NCI-H146 treated with DMSO at 0.1 percent for 48 hours (cell line): ENCODE results near the gene TRMT2A.
"Not testable (repeated sequence)": the region's sequence is repeated elsewhere in the genome, so short reads cannot be mapped to it uniquely, and the experiment has no call there.

Experiments used
- DNase-seq: peaks from one replicate; lab custom pipeline; 2025; ENCODE audit not compliant: unreplicated experiment; lab: John Stamatoyannopoulos, UW

Gene TRMT2A

DNA sequence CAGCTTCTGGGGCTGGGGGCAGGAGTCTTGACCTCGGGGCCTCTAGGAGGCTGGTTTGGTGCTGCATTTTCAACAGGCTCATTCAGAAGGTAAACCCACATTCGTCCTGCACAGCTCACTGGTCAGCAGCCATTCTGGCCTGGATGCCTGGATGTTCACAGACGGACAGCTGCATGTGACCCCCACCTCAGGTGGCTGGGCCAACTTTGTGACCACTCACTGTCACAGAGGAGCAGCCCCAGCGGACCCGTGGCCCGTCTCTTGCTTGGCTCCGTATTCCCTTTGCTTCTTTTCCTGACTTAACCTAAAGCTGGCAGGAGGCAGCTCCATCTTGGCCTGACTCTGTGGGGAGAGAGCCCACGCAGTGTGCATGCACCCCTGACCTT lies 28.8 kb downstream of the TRMT2A start:
- DNase-seq, result no peak

DNA sequence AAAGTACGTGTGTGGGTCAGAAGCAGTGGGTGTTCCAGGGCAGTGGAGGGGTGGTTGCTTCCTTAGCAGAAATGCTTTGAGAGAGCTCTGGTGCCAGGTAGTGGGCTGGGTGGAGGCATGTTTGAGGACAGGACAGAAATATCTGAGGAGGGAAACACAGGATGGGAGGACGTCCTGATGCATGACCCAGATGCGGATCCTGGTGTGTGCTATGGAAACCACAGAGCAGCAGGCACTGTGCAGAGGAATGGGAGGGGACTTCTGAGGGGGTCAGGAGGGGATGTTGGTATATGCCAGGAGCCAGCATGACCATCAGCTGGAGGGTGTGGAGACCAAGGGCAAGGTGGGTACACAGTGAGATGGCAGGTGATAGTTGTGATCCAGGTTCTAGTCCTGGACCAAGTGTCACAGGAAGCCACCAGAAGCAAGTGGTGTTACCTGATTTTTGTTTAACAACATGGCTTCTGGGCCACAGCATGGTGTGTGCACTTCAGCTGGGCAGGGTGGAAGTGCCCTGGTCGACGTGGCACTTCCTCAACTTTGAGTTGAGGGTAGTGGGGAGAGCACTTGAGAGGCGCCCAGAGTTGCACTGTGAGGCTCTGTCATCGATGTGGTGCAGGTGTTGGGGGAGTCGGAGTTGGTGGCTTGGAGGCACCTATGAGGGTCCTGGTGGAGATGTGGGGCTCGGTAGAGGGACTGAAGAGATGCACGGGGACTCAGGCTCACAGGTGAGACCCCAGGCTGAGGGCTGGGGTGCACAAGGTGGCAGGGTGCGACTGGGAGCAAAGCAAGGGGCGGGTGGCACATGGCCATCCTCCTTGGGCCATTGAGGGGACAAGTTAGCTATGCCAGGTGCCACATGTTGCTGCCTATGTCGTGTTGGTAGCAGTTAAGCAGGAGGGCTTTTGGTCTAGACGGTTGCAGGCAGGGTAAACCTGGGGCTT lies 29.4 kb downstream of the TRMT2A start:
- no peak for DNase-seq

DNA sequence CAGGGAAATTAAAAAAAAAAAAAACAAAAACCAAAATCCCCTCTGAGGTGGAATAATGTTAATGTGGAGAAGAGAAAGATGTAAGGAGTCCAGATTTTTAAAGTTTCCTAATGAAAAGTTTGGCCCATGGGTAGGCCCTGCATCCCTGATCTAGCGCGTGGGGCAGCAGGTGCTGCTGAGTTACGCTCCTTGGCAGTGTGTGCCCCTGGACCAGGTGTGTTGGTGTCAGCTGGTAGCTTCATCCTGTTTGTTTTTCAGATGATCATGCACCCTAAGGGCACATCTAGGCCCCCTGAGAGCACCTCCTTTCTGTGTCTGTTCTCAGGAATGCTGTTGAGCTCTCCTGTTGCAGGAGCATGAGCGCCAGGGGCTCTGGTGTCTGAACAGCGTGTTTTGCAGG lies 30.3 kb downstream of the TRMT2A start:
- DNase-seq, result no peak

DNA sequence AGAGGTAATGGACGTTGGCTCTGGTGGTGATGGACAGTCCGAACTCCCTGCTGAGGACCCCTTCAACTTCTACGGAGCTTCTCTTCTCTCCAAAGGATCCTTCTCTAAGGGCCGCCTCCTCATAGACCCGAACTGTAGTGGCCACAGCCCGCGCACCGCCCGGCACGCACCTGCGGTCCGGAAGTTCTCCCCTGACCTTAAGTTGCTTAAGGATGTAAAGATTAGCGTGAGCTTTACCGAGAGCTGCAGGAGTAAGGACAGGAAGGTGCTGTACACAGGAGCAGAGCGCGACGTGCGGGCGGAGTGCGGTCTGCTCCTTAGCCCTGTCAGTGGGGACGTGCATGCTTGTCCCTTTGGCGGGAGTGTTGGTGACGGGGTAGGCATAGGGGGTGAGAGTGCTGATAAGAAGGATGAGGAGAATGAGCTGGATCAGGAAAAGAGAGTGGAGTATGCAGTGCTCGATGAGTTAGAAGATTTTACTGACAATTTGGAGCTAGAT lies 30.9 kb downstream of the TRMT2A start:
- no peak for DNase-seq

DNA sequence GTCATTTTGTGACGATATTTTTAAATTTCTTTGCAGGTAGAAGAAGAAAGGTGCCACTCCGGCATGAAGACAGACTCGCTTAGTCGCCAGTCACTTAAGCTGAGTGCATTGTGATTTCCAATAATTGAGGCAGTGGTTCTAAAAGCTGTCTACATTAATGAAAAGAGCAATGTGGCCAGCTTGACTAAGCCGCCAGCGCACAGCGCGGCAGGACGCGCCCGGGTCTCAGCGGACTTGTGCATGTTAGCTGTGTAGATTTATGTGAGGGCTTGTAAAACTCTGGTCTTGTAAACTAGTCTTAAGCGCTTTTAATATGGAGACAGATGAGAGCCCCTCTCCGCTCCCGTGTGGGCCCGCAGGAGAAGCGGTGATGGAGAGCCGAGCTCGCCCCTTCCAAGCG lies 31.4 kb downstream of the TRMT2A start:
- DNase-seq, result no peak

DNA sequence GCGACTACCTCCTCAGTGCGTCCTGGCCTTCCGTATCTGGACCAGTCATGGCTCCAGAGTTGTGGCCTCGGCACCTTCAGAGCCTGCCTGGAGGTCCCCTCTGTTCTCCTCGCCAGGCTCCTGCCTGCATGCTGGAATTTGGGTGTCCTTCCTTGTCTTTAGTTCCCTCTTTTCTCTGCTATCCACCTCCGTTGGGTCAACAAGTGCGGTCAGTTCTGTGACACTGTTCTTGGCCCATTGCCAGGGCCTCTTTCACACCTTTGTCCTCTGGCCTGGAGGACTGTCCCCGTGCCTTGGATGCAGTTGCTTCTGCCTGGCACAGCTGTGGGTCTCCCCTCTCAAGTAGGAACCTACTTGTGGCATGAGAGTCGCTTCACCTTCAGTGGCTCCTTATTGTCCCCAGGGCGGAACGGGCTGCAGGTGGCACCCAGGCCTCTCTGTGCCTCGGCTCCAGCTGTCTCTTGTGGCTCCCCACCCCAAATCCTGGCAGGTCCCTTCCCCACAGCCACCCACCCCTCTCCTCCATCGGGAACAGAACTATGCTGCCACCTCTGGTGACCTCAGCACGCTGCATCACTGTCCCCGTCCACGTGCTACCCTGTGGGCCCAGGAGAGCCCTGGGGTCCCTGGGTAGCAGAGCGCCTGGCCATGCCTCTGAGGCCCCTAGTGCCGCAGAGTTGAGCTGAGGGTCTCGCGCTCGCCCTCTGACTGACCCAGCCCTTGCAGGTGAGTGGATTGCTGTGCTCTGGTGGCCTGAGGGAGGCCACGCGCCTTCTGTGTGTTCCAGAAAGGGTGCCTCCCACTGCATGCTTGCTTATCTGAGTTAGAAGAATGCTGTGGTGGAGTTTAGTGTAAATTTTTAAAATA lies 32.2 kb downstream of the TRMT2A start:
- no peak for DNase-seq

DNA sequence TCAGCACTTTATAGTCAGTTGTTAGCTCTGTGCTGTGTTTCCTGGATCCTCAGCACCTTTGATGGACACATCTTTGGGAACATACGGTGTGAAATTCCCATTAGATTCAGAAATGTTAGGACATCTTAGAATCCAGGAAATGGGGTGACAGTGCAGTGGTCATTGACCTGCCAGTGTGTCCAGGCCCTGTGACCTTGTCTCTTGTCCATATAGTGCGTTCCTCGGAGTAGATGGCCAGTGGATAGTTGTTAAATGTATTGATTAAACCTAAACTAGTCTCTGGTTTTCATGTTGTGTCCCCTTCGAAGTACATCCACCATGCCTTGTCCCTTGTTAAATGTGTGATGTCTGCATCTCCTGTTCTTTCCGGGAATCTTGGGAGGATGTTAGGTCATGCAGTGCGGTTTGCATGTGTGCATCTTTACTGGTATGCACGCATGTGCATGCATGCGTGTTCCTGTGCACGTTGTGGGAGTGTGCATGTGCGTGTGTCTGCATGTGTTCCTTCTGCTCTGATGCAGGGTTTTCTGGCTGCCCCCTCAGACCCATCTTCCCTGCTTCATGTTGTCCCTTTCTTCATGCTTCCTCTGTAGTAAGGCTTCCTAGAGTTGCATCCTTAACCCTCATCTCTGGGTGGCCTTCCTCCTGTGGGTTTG lies 33.0 kb downstream of the TRMT2A start:
- no peak for DNase-seq

DNA sequence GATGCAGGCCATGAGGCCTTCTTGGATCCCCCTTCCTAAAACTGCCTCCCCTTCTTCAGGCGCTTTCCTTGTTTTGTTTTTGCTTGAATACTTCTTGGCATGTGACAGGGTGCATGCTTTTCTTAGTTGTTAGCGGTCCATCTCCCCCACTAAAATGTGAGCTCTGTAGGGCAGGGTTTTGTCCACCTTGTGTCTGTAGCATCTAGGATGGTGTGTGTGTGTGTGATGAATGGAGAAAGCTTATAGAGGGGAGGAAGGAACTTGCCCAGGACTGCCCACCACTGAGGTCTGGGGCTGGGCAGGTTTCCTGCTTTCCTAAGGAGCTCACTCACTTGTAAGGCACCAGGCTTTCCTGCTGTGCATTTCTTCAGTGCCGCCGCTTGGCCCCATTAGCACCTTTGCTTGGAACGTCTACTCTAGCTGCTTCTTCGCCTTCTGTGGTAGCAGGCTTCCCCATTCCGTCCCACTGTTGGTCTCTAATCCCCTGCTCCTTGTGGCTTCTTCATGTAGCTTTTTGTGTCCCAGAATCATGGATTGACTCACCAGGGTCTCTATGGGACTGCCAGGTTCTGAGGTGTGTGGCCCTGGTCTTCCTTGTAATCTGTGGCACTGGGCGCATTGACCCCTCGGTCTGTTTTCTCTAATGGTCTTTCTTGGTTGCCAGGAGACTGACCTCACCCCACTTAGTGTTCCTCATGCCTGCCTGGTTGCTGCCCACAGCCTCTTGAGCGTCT lies 33.7 kb downstream of the TRMT2A start:
- no peak for DNase-seq

DNA sequence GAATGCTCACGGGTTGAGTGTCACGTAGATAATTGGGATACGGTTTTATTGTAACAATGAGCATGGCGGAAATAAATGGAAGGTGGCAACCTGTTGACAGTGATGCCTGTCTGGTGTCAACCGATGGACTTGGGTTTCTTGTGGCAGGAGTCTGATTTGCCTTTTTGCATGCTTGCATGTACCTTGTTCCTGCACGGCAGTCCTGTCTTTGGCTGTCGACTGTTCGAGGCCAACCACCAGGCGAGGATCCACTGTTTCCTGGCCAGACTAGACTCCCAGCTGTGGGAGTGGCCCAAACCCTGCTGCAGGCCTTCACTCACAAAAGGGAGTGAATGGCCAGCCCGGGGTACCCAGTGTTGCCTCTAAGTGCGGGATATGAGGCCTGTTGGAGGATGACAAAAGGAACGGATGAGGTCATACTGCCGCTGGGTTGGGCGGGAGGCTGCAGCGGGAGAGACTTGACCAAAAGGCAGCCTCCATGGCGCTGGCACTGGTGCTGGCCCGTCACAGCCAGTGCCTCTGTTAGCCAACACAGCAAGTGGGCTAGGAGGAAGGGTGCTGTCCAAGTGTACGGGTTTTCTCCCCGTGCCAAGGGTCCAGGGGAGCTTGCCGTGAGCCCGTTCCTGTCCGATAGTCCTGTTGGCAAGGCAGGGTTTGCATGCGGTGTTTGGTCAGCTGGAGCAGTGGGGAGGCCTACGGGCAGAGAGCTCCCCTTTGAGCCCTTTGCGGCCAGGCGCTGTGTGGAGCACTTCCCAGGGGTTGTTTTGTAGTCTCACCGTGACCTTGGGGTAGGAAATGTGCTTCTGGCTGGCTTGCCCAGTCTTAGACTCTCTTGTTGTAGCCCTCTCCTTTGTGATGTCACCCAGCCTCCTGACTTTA lies 36.0 kb downstream of the TRMT2A start:
- peak; percentile 11 for DNase-seq

DNA sequence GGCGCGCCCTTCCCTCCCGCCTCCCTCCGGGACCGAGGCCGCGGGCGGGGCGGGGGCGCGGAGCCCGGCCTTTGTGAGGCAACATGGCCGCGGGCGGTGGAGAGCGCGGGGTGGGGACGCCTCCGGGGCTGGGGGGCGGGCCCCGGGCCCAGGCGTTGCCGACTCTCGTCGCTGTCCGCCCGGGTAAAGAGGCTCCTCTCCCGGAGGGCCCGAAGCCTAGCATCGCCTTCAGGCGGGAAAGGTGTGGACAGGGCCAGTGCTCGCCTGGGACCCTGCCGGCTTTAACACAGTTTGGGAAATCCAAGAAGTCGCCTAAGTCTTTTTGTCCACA lies 36.6 kb downstream of the TRMT2A start:
- no peak for DNase-seq

DNA sequence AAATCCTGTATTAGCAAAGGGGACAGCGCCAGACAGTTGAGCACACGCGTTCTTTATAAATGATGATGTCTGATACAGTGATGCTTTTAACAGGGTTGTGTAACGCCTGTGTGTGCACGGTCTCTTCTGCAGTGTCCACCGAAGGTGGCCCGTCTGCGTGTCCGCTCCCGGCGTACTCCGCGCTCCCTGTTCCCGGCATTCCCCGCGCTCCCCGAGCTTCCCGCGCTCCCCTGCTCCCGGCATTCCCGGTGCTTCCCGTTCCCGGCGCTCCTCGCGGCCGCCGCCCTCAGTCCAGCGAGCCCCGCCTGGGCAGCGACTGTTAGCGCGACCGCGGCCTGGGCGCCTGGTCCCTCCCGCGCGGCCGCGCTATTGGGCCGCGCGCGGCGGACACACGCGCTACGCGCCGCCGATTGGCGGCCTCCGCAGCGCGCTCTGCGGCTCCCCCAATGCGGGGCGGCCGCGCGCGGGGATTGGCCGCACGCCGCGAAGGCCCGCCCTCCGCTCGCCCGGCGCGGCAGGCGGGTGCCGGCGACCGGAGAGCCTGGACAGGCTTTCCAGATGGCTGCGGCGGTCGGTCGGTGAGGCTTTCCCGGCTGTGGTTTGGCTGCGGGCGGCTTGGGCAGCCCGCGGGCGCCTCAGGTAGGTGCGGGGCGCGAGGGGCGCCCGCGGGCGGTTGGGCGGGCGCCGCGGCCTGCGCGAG lies 37.1 kb downstream of the TRMT2A start, which contains the start of gene DGCR8:
Gene DGCR8, plus strand, starts transcription at position 497 of the 700 bp plus-strand sequence. CDS start 5,723 bp downstream, outside the sequence.
- peak; percentile 85 for DNase-seq

DNA sequence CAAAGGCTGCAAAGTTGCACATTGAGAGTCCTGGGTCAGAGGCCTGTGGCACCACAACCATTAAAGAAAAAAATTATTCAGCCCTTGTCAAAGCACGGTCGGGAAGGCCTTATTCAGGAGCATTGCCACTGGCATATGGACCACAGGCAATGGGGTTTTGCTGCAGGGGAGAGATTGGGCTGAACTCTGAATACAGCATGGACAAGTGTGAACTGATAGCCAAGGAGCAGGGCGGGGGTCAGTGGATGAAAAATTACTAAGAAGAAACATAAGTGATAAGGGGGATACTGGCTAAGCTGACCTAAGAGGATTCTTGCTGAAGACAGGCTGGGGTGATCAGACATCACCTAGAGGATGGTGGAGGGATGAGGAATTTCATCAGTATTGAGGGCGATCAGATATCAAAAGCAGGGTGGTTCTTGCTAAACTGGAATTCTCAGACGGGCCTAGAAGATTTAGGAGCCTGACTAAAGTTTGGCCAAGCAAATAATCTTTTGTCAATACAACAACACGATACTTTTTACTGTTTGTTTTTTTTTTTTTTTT lies 40.3 kb downstream of the TRMT2A start:
- no peak for DNase-seq

DNA sequence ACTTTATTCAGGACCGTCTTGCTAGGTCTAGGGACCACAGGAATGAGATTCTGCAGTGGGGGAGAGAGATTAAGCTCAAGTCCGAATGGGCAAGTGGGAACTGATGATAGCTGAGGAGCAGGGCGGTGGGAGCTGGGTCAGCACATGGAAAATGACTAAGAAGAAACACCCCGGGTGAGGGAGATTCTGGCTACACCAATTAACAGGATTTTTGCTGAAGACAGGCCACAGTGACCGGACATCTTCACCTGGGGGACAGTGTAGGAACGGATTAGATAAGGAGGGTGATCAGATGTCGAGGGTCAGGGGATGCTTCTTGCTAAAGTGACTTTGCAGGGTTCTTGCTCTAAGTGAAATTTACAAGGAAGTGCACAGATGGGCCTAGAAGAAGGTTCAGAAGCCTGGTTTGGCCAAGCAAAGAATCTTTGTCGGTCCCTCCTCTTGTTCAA lies 45.5 kb downstream of the TRMT2A start:
- DNase-seq, result no peak

DNA sequence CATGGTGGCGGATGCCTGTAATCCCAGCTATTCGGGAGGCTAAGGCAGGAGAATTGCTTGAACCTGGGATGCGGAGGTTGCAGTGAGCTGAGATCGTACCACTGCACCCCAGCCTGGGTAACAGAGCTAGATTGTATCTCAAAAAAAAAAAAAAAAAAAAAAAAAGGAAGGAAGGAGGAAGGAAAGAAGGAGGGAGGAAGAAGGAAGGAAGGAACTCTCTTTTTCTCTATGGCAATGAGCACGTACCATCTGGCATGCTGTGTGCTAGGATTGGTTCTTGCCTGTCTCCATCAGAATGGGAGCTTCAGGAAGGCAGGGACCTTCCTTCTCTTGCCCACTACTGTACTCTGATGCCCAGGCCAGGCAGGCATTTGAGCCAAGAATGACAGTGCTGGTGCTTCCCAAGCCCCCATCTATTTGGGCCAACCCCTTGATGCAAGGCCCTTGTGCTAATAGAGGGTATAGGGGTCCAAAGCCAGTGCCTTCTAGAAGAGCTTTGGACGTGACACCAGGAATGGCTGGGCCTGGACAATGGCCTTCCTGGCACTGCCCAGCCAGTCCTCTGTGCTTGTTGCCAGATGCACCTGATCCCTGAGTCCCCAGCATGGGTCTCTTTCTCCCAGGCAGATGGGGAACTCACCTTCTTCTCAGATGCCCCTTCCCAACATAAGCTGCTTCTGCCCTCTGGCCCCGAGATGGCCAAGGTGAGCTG lies 47.5 kb downstream of the TRMT2A start:
- no peak for DNase-seq

DNA sequence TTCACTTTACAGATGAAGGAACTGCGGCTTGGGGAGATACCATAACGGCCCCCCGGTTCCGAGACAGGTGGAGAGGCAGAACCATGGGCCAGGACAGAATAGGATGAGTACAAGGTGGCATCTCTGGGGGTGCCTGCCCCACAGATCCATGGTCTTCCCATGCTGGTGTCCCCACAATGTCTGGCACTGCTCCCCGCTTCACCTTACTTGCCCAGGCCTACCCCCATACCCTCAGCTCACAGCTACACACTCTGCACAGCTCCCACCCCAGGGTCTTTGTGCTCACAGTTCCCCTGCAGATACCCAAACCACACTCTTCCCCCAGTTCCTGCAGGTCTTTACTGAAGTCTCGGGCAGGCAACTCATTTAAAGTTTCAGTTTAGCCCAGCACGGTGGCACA lies 48.4 kb downstream of the TRMT2A start:
- DNase-seq, result no peak

DNA sequence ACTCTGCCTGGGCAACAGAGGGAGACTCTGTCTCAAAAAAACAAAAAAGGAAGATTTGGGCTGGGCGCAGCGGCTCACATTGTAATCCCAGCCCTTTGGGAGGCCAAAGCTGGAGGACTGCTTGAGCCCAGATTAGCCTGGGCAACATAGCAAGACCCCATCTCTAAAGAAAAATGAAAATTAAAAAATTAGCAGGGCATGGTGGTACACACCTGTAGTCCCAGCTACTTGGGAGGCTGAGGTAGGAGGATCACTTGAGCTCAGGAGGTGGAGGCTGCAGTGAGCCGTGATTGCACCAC lies 49.7 kb downstream of the TRMT2A start:
- not testable (repeated sequence) for DNase-seq

DNA sequence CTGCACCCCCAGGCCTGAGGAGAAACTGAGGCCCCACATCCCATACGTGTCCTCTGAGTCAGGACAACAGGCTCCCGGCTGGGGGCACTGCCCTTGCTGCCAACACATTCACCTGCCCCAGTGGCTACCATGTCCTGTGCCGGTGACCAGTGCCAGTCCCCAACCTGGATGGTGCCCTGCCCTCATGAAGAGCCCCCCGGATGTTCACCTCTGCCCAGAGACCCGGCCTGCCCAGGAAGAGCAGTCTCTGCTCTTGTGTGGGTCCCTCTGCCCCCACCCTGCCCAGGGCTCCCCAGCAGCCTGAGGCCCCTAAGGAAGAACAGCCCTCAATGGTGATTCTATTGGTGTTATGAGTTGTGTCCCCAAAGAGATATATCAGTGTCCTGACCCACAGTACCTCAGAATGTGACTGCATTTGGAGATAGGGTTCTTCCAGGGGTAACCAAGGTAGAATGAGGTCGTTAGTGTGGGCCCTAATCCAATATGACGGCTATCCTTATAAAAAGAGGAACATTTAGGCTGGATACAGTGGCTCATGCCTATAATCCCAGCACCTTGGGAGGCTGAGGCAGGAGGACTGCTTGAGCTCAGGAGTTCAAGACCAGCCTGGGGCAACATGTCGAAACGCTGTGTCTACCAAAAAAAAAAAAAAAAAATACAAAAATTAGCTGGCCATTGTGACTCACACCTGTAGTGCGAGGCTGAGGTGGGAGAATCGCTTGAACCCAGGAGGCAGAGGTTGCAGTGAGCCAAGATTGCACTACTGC lies 50.2 kb downstream of the TRMT2A start:
- DNase-seq, result no peak
